K562 (cell line): ENCODE results near the gene RERE. TPM values are rescaled to one million over a fixed set of nuclear protein-coding genes. Genes with fewer than 3 reads are reported as not detected.

ENCODE experiments used
- ATAC-seq: fragments of 200-7000 bp; cut with Tn5 transposase; 3 replicates; pipeline ENCODE4 v1.9.1; 2020; ENCODE audit warnings: moderate library complexity
- BruUV-seq: library from RNA; stranded (reverse); fragments of 400-500 nt; replicated peaks from 2 replicates; lab custom pipeline; 2021; lab: Mats Ljungman, UMichigan
- CTCF ChIA-PET: fragments of 300-600 bp; formaldehyde crosslinking; extraction: SDS; loops from one replicate; lab custom pipeline; 2021; ENCODE audit warnings: low intra/inter-chr PET ratio; lab: Yijun Ruan, JAX
- POLR2A ChIA-PET: fragments of 300-600, 350-650 bp; sonication (Branson Sonifier 250); formaldehyde crosslinking; extraction: SDS; loops from one replicate; lab custom pipeline; 2021; ENCODE audit warnings: antibody characterized with exemption, inconsistent platforms; lab: Yijun Ruan, JAX
- DNase-seq, 4 experiments: peaks; one replicate each; pipeline versions ENCODE4 v3.0.0 to v3.0.0-alpha.2; 2011 to 2018; ENCODE audit warnings: low spot score in 3 of 4, mixed read lengths in 3 of 4; ENCODE audit errors: extremely low read depth in 1 of 4
- FAIRE-seq: peaks from 2 replicates; lab custom pipeline; 2011; peaks lifted over from hg19 to GRCh38; lab: Jason Lieb, UNC
- H2AFZ ChIP-seq: 2 replicates; pipeline ENCODE4 v1.6.0; 2011; ENCODE audit warnings: low read depth, low read length, control low read depth, inconsistent platforms
- H3K27ac ChIP-seq: fragments of 200-600 bp; 3 replicates; pipeline ENCODE4 v1.8.0; 2011; ENCODE audit warnings: low read depth, mild to moderate bottlenecking, control low read depth, inconsistent platforms, low read length, moderate library complexity, mixed read lengths; ENCODE audit errors: extremely low read depth
- H3K27me3 ChIP-seq, 2 experiments: fragments of 300-600 bp in 1 of 2; 2 replicates in 1 of 2; 3 replicates in 1 of 2; pipeline versions ENCODE4 v1.6.0 to v1.8.0; 2011; ENCODE audit warnings: inconsistent platforms in 2 of 2, low read length in 2 of 2, mild to moderate bottlenecking in 1 of 2, mixed read lengths in 1 of 2, moderate library complexity in 1 of 2; ENCODE audit not compliant: control insufficient read depth in 2 of 2, insufficient read depth in 2 of 2
- H3K36me3 ChIP-seq: fragments of 300-600 bp; 3 replicates; pipeline ENCODE4 v1.8.0; 2011; ENCODE audit warnings: mild to moderate bottlenecking, low read length, inconsistent platforms; ENCODE audit not compliant: control insufficient read depth, insufficient read depth
- H3K4me1 ChIP-seq, 2 experiments: fragments of 200-600 bp in 1 of 2; replicated peaks in 1 of 2; 2 replicates in 1 of 2; 3 replicates in 1 of 2; pipeline versions ENCODE4 v1.5.1 to v1.8.0; 2011; ENCODE audit warnings: inconsistent platforms in 2 of 2, low read length in 2 of 2, mild to moderate bottlenecking in 1 of 2, mixed read lengths in 1 of 2, moderate library complexity in 1 of 2; ENCODE audit not compliant: control insufficient read depth in 2 of 2, insufficient read depth in 2 of 2
- H3K4me2 ChIP-seq: 2 replicates; pipeline ENCODE4 v1.6.1; 2011; ENCODE audit warnings: low read length, control low read depth, inconsistent platforms, mixed read lengths; ENCODE audit not compliant: insufficient read depth
- H3K4me3 ChIP-seq: fragments of 200-600 bp; sonication (generic), shearing (Covaris generic); 2 replicates; pipeline ENCODE4 v1.5.1; 2016; ENCODE audit warnings: control low read depth, inconsistent platforms
- H3K79me2 ChIP-seq: fragments of 200-600 bp; 3 replicates; pipeline ENCODE4 v1.8.0; 2011; ENCODE audit warnings: low read length, inconsistent platforms; ENCODE audit not compliant: control insufficient read depth, insufficient read depth
- H3K9ac ChIP-seq, 2 experiments: 2 replicates each; pipeline versions ENCODE4 v1.6.0 to v1.6.1; 2011; ENCODE audit warnings: low read depth in 2 of 2, low read length in 2 of 2, control low read depth in 1 of 2, inconsistent platforms in 1 of 2, mild to moderate bottlenecking in 1 of 2, mixed read lengths in 1 of 2; ENCODE audit not compliant: insufficient read depth in 1 of 2
- H3K9me1 ChIP-seq: one replicate; pipeline ENCODE4 v1.6.0; 2011; ENCODE audit warnings: inconsistent platforms, mild to moderate bottlenecking, low read length, moderate library complexity; ENCODE audit not compliant: control insufficient read depth, insufficient read depth
- H3K9me3 ChIP-seq: replicated peaks from 2 replicates; pipeline ENCODE4 v1.5.1; 2011; ENCODE audit warnings: low read depth, low read length, inconsistent platforms; ENCODE audit not compliant: control insufficient read depth, insufficient read depth
- H4K20me1 ChIP-seq: replicated peaks from 2 replicates; pipeline ENCODE4 v1.6.1; 2011; ENCODE audit warnings: low read length, inconsistent platforms, mixed read lengths; ENCODE audit not compliant: control insufficient read depth, insufficient read depth
- KHSRP ChIP-seq: fragments of 450-650 bp; IDR thresholded peaks from 2 replicates; pipeline ENCODE4 v1.6.1; 2017
- NONO ChIP-seq, 2 experiments: fragments of 200-400 bp in 1 of 2; fragments of 450-650 bp in 1 of 2; formaldehyde crosslinking in 1 of 2; IDR thresholded peaks; 2 replicates each; pipeline ENCODE4 v1.6.1; 2017; ENCODE audit warnings: low read depth in 2 of 2, mild to moderate bottlenecking in 2 of 2, moderate library complexity in 2 of 2, low read length in 1 of 2
- REST ChIP-seq, 2 experiments: fragments of 450-650 bp; formaldehyde crosslinking in 1 of 2; IDR thresholded peaks; 2 replicates each; pipeline versions ENCODE4 v1.4.0 to v1.6.1; 2014 to 2020; ENCODE audit warnings: mild to moderate bottlenecking in 2 of 2, borderline replicate concordance in 1 of 2, low read depth in 1 of 2
- SMAD3 ChIP-seq: fragments of 450-650 bp; formaldehyde crosslinking; conservative IDR thresholded peaks from 2 replicates; pipeline ENCODE4 v1.4.0; 2020; ENCODE audit warnings: mild to moderate bottlenecking
- SNAPC5 ChIP-seq: fragments of 250-450 bp; sonication (Bioruptor Pico); IDR thresholded peaks from 2 replicates; pipeline ENCODE4 v1.8.0; 2021; ENCODE audit warnings: moderate library complexity, mild to moderate bottlenecking, inconsistent platforms
- TBL1XR1 ChIP-seq, 2 experiments: IDR thresholded peaks; 2 replicates each; pipeline ENCODE4 v1.6.1; 2012; ENCODE audit warnings: improper control_type of control experiment in 2 of 2, low read length in 2 of 2, mild to moderate bottlenecking in 1 of 2
- ZNF174 ChIP-seq: fragments of 250-450 bp; sonication (Bioruptor Pico); IDR thresholded peaks from 2 replicates; pipeline ENCODE4 v1.4.0; 2020; ENCODE audit warnings: mild to moderate bottlenecking
- ZNF408 ChIP-seq: fragments of 250-450 bp; sonication (Bioruptor Pico); IDR thresholded peaks from 2 replicates; pipeline ENCODE4 v1.4.0; 2020; ENCODE audit warnings: low read depth, mild to moderate bottlenecking, moderate library complexity
- ZNF75A ChIP-seq: fragments of 450-650 bp; formaldehyde crosslinking; IDR thresholded peaks from 2 replicates; pipeline ENCODE4 v1.4.0; 2020; ENCODE audit warnings: mild to moderate bottlenecking
- WGBS: fragments of 100-300 bp; shearing (Covaris generic); methylation state at CpG from one replicate; pipeline ENCODE4 v1.1.6; 2016; ENCODE audit warnings: low coverage, mixed read lengths; ENCODE audit not compliant: insufficient coverage; ENCODE audit errors: missing lambda C conversion rate; 5-methylcytosine and 5-hydroxymethylcytosine counted together
- in situ Hi-C: fragments of 300-500 bp; cut with MboI; formaldehyde crosslinking; loops from 4 replicates; pipeline ENCODE4 v1.15.0; 2018; ENCODE audit warnings: inconsistent platforms, mixed read lengths
- intact Hi-C: fragments of 100-400 bp; cut with micrococcal nuclease; formaldehyde crosslinking; loops from 2 replicates; pipeline ENCODE4 v1.14.2; 2022
- polyA plus RNA-seq, 8 experiments: library from polyadenylated mRNA; depleted of rRNA in 4 of 8; stranded (reverse) in 5 of 8; unstranded in 3 of 8; fragments of >200 nt; fragmentation: Nextera tagmentation in 2 of 8; fragmentation: Illumina TruSeq in 1 of 8; extraction: Ambion mirVana in 2 of 8; extraction: Trizol in 1 of 8; gene quantifications; 2 replicates each; pipeline versions ENCODE4 v1.2.1 to v1.2.3, GENCODE V29; 2011 to 2014; ENCODE audit warnings: inconsistent platforms in 1 of 8, missing spikeins in 1 of 8
- total RNA-seq, 7 experiments: library from RNA; depleted of rRNA in 6 of 7; stranded (reverse); fragments of >200 nt in 6 of 7; fragmentation: Illumina TruSeq in 2 of 7; extraction: Trizol in 2 of 7; gene quantifications; 2 replicates each; pipeline versions ENCODE4 v1.2.1 to v1.2.3, GENCODE V29; 2011 to 2021; ENCODE audit warnings: low replicate concordance in 1 of 7

The RERE gene
- total and polyA plus RNA-seq, 9 of the 15 experiments (the other 6 are each of a cell fraction or from before 2014, with no cell fraction given): 3.0 to 51.5 (median 13.4) TPM

DNA sequence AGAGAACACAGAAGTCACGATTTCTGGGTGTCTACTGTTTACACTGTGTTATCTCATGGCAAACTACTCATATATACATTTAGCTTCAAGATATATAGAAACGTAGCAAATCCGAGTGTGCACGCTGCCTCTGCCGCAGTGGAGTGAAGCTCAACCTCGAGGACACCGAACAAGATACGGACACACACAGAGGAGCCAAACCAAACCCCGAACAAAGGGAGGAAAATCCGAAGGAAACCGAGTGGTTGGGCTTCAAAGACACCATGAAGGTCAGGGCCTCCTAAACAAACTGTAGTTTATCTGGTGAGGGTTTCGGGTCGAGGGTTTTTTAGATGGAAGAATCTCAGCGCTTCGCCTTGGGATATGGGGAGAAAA is 465.0 kb downstream of the RERE start (continued):
- TF ChIP-seq ZNF174 (CRISPR knock-in tag) (no peak), ZNF75A (CRISPR knock-in tag) (no peak), NONO (IDR thresholded peaks at IDR 0.05; ENCODE audit: low read depth in 2 of 2, low read length in 1 of 2) (no peak), KHSRP (no peak), SNAPC5 (CRISPR knock-in tag) (no peak), TBL1XR1 (IDR thresholded peaks at IDR 0.05; ENCODE audit: low read length in 2 of 2) (no peak), ZNF408 (CRISPR knock-in tag) (no peak), SMAD3 (no peak)
- TF ChIP-seq, all 486 proteins: peak for 0

- ChIA-PET CTCF (interaction anchor here (0.8 to 5.0 kb wide), 3 partner anchors 321 to 377 kb away, joined by 5 to 35 read pairs (median 5); no protein-coding TSS in a partner anchor), POLR2A (interaction anchor here (0.6 to 1.0 kb wide), 3 partner anchors 12 to 673 kb away, joined by 3 to 5 read pairs (median 3); no protein-coding TSS in a partner anchor)
- Histone ChIP-seq H3K4me2 (no peak overlapping the region), H3K36me3 (peaks cover 29% of the 10 kb centered on the region), H4K20me1 (peaks cover 25% of the 10 kb centered on the region; the same call in 1 of the 2 replicates), H3K27ac (no peak overlapping the region), H3K9me1 (peaks cover 3% of the 10 kb centered on the region), H3K4me1 (peaks cover 0 to 19% of the 10 kb centered on the region in 2 experiments; a peak in 2 of 5 replicates), H3K27me3 (peaks cover 8 to 20% of the 10 kb centered on the region in 2 experiments; a peak in 3 of 5 replicates), H3K9ac (no peak overlapping the region), H2AFZ (no peak overlapping the region), H3K79me2 (no peaks in the 10 kb centered on the region), H3K4me3 (no peak overlapping the region), H3K9me3 (no peaks in the 10 kb centered on the region)
- WGBS: 51% methylated on average over 12 of the region's 13 CpGs
- no peak for FAIRE-seq
- peak; percentile 80 for ATAC-seq
- peak; percentile 59 to 71 (median 67) for DNase-seq
- in situ Hi-C loops (no loop called here), intact Hi-C loops (no loop called here)
- BruUV-seq: no TSS peak
- TF ChIP-seq REST (IDR thresholded peaks at IDR 0.05; ENCODE audit: borderline replicate concordance): peak; percentile 20; the same call in 1 of the 2 replicates
- no peak for TF ChIP-seq REST (CRISPR knock-in tag; IDR thresholded peaks at IDR 0.05; ENCODE audit: low read depth)
Observed at GRCh38 chr1:8351693-8352470, 465.6 kb downstream of the RERE start.
